Activated CD4-positive, alpha-beta T cell treated with anti-CD3 and anti-CD28 coated beads, Interleukin-2, amount 10 ng/mL, durations not matched to agents 7 days and 5 days (primary cell): Measurements from ENCODE around the gene OTUD1. TPM values are rescaled to one million over a fixed set of nuclear protein-coding genes. Genes with fewer than 3 reads are reported as not detected.

Experiments
- CTCF ChIA-PET: fragments of 350-600 bp; sonication (Branson Sonifier 250); formaldehyde crosslinking; loops from one replicate; lab custom pipeline; 2021; ENCODE audit warnings: antibody characterized with exemption; lab: Charles Lee
- POLR2A ChIA-PET: fragments of 350-600 bp; sonication (Branson Sonifier 250); formaldehyde crosslinking; loops from one replicate; lab custom pipeline; 2021; ENCODE audit warnings: antibody characterized with exemption; lab: Charles Lee
- DNase-seq: peaks from one replicate; pipeline ENCODE4 v3.0.0-alpha.2; 2020
- H3K27ac Mint-ChIP-seq: one replicate; pipeline ENCODE4 v1.8.0; 2021; ENCODE audit warnings: mild to moderate bottlenecking, moderate library complexity, mixed read lengths
- H3K27me3 Mint-ChIP-seq: one replicate; pipeline ENCODE4 v1.8.0; 2021; ENCODE audit warnings: mixed read lengths
- H3K36me3 Mint-ChIP-seq: one replicate; pipeline ENCODE4 v1.8.0; 2021; ENCODE audit warnings: low read depth, mixed read lengths
- H3K4me1 Mint-ChIP-seq: one replicate; pipeline ENCODE4 v1.8.0; 2021; ENCODE audit warnings: mixed read lengths
- H3K4me3 Mint-ChIP-seq: one replicate; pipeline ENCODE4 v1.8.0; 2021; ENCODE audit warnings: mild to moderate bottlenecking, moderate library complexity, mixed read lengths
- H3K9me3 Mint-ChIP-seq: one replicate; pipeline ENCODE4 v1.8.0; 2021; ENCODE audit warnings: mixed read lengths
- microRNA-seq: library from miRNA; unstranded; fragments of <30 nt; microRNA quantifications from one replicate; pipeline ENCODE4 v1.2.0, GENCODE V29; 2021; ENCODE audit warnings: borderline microRNAs expressed, borderline replicate concordance
- total RNA-seq, 2 experiments: library from RNA; stranded (reverse); gene quantifications; one replicate each; pipeline ENCODE4 v1.2.3, GENCODE V29; 2021

The OTUD1 gene
- total RNA-seq, 2 experiments from 2014 or later, result 16.4 to 16.8 TPM

GRCh38 chr10:23479798-23480473, 41.1 kb downstream of the OTUD1 start:
- no peak for DNase-seq
- no peaks in the 10 kb centered on the region for H3K4me1 Mint-ChIP-seq
- no peak overlapping the region for H3K4me3 Mint-ChIP-seq
- peaks cover 3% of the 10 kb centered on the region for H3K27me3 Mint-ChIP-seq
- H3K36me3 Mint-ChIP-seq, result no peaks in the 10 kb centered on the region
- ChIA-PET CTCF (interaction anchor here (1.0 kb wide), 1 partner anchor 14 kb away, joined by 3 read pairs; no protein-coding TSS in a partner anchor), POLR2A (no interaction called here)
- no peak overlapping the region for H3K27ac Mint-ChIP-seq
- peaks cover under 1% of the 10 kb centered on the region for H3K9me3 Mint-ChIP-seq

GRCh38 chr10:23481363-23481961, 42.6 kb downstream of the OTUD1 start:
- H3K4me1 Mint-ChIP-seq, result no peaks in the 10 kb centered on the region

GRCh38 chr10:23490115-23490514, 51.2 kb downstream of the OTUD1 start:
- Mint-ChIP-seq H3K27ac (no peak overlapping the region), H3K27me3 (peaks cover 9% of the 10 kb centered on the region), H3K4me1 (no peaks in the 10 kb centered on the region), H3K4me3 (no peak overlapping the region), H3K9me3 (no peaks in the 10 kb centered on the region), H3K36me3 (no peaks in the 10 kb centered on the region)
- ChIA-PET POLR2A (no interaction called here), CTCF (no interaction called here)
- DNase-seq, result no peak

More at GRCh38 chr10:23481363-23481961, 42.6 kb downstream of the OTUD1 start:
- Mint-ChIP-seq H3K4me3 (no peak overlapping the region), H3K36me3 (no peaks in the 10 kb centered on the region), H3K27ac (no peak overlapping the region), H3K9me3 (no peaks in the 10 kb centered on the region), H3K27me3 (peaks cover 3% of the 10 kb centered on the region)
- ChIA-PET CTCF (no interaction called here), POLR2A (no interaction called here)
- no peak for DNase-seq

Small RNA genes lying within 50 kb of the gene (microRNA-seq; reads per million reads assigned to microRNA genes)
- not detected for gene MIR1254-2

Other genes starting within 250 kb of the OTUD1 start
- gene PTF1A, start 246.8 kb upstream of the OTUD1 start, total RNA-seq, result not detected
- under 1 TPM in 1 of 2 experiments, not detected in 1; 0.15 TPM for gene C10orf67, start 94.3 kb upstream of the OTUD1 start, total RNA-seq